Hepatocyte (in vitro differentiated cells): ENCODE data around the gene SH3RF1. TPM values are rescaled to one million over a fixed set of nuclear protein-coding genes. Genes with fewer than 3 reads are reported as not detected.

ENCODE experiments used
- DNase-seq: peaks from one replicate; pipeline ENCODE4 v3.0.0-alpha.2; 2016; ENCODE audit warnings: low spot score
- H2AFZ ChIP-seq: fragments of 200-600 bp; sonication (generic); 2 replicates; pipeline ENCODE4 v1.6.0; 2016; ENCODE audit warnings: antibody characterized with exemption, mild to moderate bottlenecking
- H3K27ac ChIP-seq: fragments of 200-600 bp; sonication (generic); 2 replicates; pipeline ENCODE4 v1.5.1; 2016; ENCODE audit warnings: mild to moderate bottlenecking
- H3K27me3 ChIP-seq: fragments of 200-600 bp; sonication (generic); 2 replicates; pipeline ENCODE4 v1.6.1; 2016
- H3K36me3 ChIP-seq: fragments of 200-600 bp; sonication (generic); replicated peaks from 2 replicates; pipeline ENCODE4 v1.5.1; 2016; ENCODE audit warnings: low read depth; ENCODE audit not compliant: insufficient read depth
- H3K4me1 ChIP-seq: fragments of 200-600 bp; sonication (generic); 2 replicates; pipeline ENCODE4 v1.5.1; 2016; ENCODE audit warnings: mild to moderate bottlenecking, moderate library complexity; ENCODE audit not compliant: insufficient read depth
- H3K4me2 ChIP-seq: fragments of 200-600 bp; sonication (generic); 2 replicates; pipeline ENCODE4 v1.6.0; 2016
- H3K4me3 ChIP-seq: fragments of 200-600 bp; sonication (generic); 2 replicates; pipeline ENCODE4 v1.5.1; 2016; ENCODE audit warnings: mild to moderate bottlenecking
- H3K79me2 ChIP-seq: fragments of 200-600 bp; sonication (generic); 2 replicates; pipeline ENCODE4 v1.6.0; 2017; ENCODE audit warnings: mild to moderate bottlenecking
- H3K9me2 ChIP-seq: fragments of 200-600 bp; sonication (generic); replicated peaks from 2 replicates; pipeline ENCODE4 v1.6.0; 2017; ENCODE audit warnings: mild to moderate bottlenecking; ENCODE audit not compliant: insufficient read depth
- H3K9me3 ChIP-seq: fragments of 200-600 bp; sonication (generic); 2 replicates; pipeline ENCODE4 v1.5.1; 2016; ENCODE audit warnings: low read depth, mild to moderate bottlenecking
- H4K20me1 ChIP-seq: fragments of 200-600 bp; sonication (generic); 2 replicates; pipeline ENCODE4 v1.6.0; 2016; ENCODE audit warnings: mild to moderate bottlenecking; ENCODE audit not compliant: insufficient read depth, poor library complexity, severe bottlenecking
- EZH2 ChIP-seq: fragments of 200-600 bp; sonication (generic); IDR thresholded peaks from 2 replicates; pipeline ENCODE4 v1.6.1; 2016; ENCODE audit warnings: antibody characterized with exemption, mild to moderate bottlenecking, borderline replicate concordance
- EZH2phosphoT487 ChIP-seq: fragments of 200-600 bp; sonication (generic); IDR thresholded peaks from one replicate; pipeline ENCODE4 v1.6.1; 2018; ENCODE audit warnings: antibody characterized with exemption, mild to moderate bottlenecking, low read depth, moderate library complexity; ENCODE audit not compliant: unreplicated experiment, severe bottlenecking
- WGBS: methylation state at CpG from one replicate; pipeline ENCODE4 v1.1.6; 2016; ENCODE audit warnings: low lambda C conversion rate; ENCODE audit errors: missing lambda C conversion rate; 5-methylcytosine and 5-hydroxymethylcytosine counted together
- polyA plus RNA-seq: library from polyadenylated mRNA; unstranded; fragments of >200 nt; fragmentation: Nextera tagmentation; extraction: Ambion mirVana; gene quantifications from 2 replicates; pipeline ENCODE4 v1.2.1, GENCODE V29; 2016
- total RNA-seq: library from RNA; depleted of rRNA; stranded (reverse); fragments of >200 nt; gene quantifications from 2 replicates; pipeline ENCODE4 v1.2.3, GENCODE V29; 2014
- TF ChIP-seq, protein P1 (sequence below): fragments of 200-600 bp; sonication (generic); IDR thresholded peaks from 2 replicates; pipeline ENCODE4 v1.5.1; 2016; ENCODE audit warnings: antibody characterized with exemption, mild to moderate bottlenecking; ENCODE audit not compliant: poor library complexity

Gene SH3RF1
- total and polyA plus RNA-seq, 2 experiments from 2014 or later, result 15.5 to 16.4 TPM

- TF ChIP-seq EZH2 (no peak), EZH2phosphoT487 (no peak)
- TF ChIP-seq, protein P1, sequence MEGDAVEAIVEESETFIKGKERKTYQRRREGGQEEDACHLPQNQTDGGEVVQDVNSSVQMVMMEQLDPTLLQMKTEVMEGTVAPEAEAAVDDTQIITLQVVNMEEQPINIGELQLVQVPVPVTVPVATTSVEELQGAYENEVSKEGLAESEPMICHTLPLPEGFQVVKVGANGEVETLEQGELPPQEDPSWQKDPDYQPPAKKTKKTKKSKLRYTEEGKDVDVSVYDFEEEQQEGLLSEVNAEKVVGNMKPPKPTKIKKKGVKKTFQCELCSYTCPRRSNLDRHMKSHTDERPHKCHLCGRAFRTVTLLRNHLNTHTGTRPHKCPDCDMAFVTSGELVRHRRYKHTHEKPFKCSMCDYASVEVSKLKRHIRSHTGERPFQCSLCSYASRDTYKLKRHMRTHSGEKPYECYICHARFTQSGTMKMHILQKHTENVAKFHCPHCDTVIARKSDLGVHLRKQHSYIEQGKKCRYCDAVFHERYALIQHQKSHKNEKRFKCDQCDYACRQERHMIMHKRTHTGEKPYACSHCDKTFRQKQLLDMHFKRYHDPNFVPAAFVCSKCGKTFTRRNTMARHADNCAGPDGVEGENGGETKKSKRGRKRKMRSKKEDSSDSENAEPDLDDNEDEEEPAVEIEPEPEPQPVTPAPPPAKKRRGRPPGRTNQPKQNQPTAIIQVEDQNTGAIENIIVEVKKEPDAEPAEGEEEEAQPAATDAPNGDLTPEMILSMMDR, result no peak
- Histone ChIP-seq H3K27me3 (no peaks in the 10 kb centered on the region), H3K79me2 (peaks cover 100% of the 10 kb centered on the region), H3K36me3 (no peaks in the 10 kb centered on the region), H3K4me1 (peaks cover 7% of the 10 kb centered on the region), H3K27ac (no peak overlapping the region), H2AFZ (no peak overlapping the region), H3K4me3 (no peak overlapping the region), H4K20me1 (peaks cover 19% of the 10 kb centered on the region), H3K9me3 (no peaks in the 10 kb centered on the region), H3K9me2 (no peaks in the 10 kb centered on the region), H3K4me2 (no peak overlapping the region)
- WGBS, result 92% methylated on average over 2 of the region's 2 CpGs
- DNase-seq, result no peak
Measured at GRCh38 chr4:169241464-169241863, 29.3 kb downstream of the SH3RF1 start.

GRCh38 chr4:169239221-169239905 lies 31.4 kb downstream of the SH3RF1 start:
- Histone ChIP-seq H3K4me3 (no peak overlapping the region), H3K27me3 (no peaks in the 10 kb centered on the region), H4K20me1 (peaks cover 22% of the 10 kb centered on the region), H3K4me2 (no peak overlapping the region), H3K4me1 (peaks cover 7% of the 10 kb centered on the region), H3K27ac (no peak overlapping the region), H3K9me2 (no peaks in the 10 kb centered on the region), H3K36me3 (no peaks in the 10 kb centered on the region), H3K9me3 (no peaks in the 10 kb centered on the region), H2AFZ (no peak overlapping the region), H3K79me2 (peaks cover 100% of the 10 kb centered on the region)
- 78% methylated on average over 7 of the region's 7 CpGs for WGBS
- DNase-seq, result no peak
- TF ChIP-seq EZH2phosphoT487 (no peak), EZH2 (no peak)
- TF ChIP-seq, protein P1, result no peak

DNA sequence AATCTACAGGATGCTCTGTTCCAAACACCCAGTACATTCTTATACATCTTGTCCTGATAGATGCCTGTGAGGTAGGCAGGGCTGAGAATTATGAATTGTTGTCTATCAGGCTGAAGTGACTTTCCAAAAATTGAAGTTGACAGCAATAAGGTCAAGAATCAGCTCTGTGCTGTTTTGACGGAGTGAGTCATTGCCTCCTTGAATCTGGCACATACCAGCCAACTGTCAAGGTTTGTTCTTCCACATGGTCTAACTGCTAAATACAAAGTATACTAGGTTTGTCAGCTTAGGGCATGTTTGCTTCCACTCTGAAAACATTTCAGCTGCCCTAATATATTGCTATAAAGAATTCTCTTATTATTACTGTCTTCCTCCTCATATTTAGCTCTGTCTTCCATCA lies 32.3 kb downstream of the SH3RF1 start:
- no peak overlapping the region for H3K4me2 ChIP-seq
- H3K4me3 ChIP-seq, result no peak overlapping the region
- no peaks in the 10 kb centered on the region for H3K36me3 ChIP-seq
- no peaks in the 10 kb centered on the region for H3K9me2 ChIP-seq
- 74% methylated on average over 1 of the region's 1 CpG for WGBS
- no peak for TF ChIP-seq EZH2phosphoT487
- TF ChIP-seq, protein P1, result no peak
- no peak for TF ChIP-seq EZH2
- DNase-seq, result no peak
- H3K79me2 ChIP-seq, result peaks cover 100% of the 10 kb centered on the region
- no peak overlapping the region for H2AFZ ChIP-seq
- no peaks in the 10 kb centered on the region for H3K9me3 ChIP-seq
- H3K27ac ChIP-seq, result no peak overlapping the region
- no peaks in the 10 kb centered on the region for H3K4me1 ChIP-seq
- no peaks in the 10 kb centered on the region for H3K27me3 ChIP-seq
- H4K20me1 ChIP-seq, result peaks cover 17% of the 10 kb centered on the region
